Stomach (tissue), 4 donors: ENCODE measurements around the gene OLFM1.

Experiments used
- CTCF ChIP-seq, 7 experiments: fragments of 450-650 bp in 4 of 7; fragments of 200-600 bp in 3 of 7; sonication (generic) in 3 of 7; IDR thresholded peaks; one replicate each; pipeline ENCODE4 v1.5.1; 2016 to 2019; ENCODE audit warnings: antibody characterized with exemption in 7 of 7, control low read depth in 2 of 7, mild to moderate bottlenecking in 1 of 7
- EP300 ChIP-seq: sonication (generic); formaldehyde crosslinking; IDR thresholded peaks from one replicate; pipeline ENCODE4 v1.6.1; 2017; ENCODE audit warnings: antibody characterized with exemption
- POLR2AphosphoS5 ChIP-seq, 3 donors: sonication (generic); formaldehyde crosslinking; IDR thresholded peaks; one replicate each; pipeline ENCODE4 v1.6.1; 2016; ENCODE audit warnings: antibody characterized with exemption in 3 of 3

- no peak for TF ChIP-seq CTCF (IDR thresholded peaks at IDR 0.05)
- no peak for TF ChIP-seq EP300
- TF ChIP-seq POLR2AphosphoS5 (IDR thresholded peaks at IDR 0.05), result no peak
Observed at GRCh38 chr9:135048758-135049444, 38.6 kb upstream of the OLFM1 start.
